CD4-positive, CD25-positive, alpha-beta regulatory T cell (primary cell): ENCODE measurements around the gene MAST3. TPM values are rescaled to one million over a fixed set of nuclear protein-coding genes. Genes with fewer than 3 reads are reported as not detected.
A peak's percentile ranks its signal among the peaks of the same experiment; 100 is the strongest.

ENCODE experiments used
- ATAC-seq, 2 donors: fragments of 150-1000 bp; cut with Tn5 transposase; one replicate each; pipeline ENCODE4 v1.10.0; 2021; ENCODE audit warnings: low read depth in 2 of 2, moderate number of reproducible peaks in 2 of 2, moderate library complexity in 1 of 2
- DNase-seq, 3 donors: peaks; one replicate each; pipeline versions ENCODE4 v3.0.0 to v3.0.0-alpha.2; 2012 to 2022; ENCODE audit warnings: mixed read lengths in 1 of 3
- H3K27ac ChIP-seq: one replicate; pipeline ENCODE4 v1.7.0; 2013; ENCODE audit warnings: mild to moderate bottlenecking, low read length; ENCODE audit not compliant: insufficient read depth, poor library complexity, severe bottlenecking
- H3K27me3 ChIP-seq: one replicate; pipeline ENCODE4 v1.7.0; 2013; ENCODE audit warnings: low read length; ENCODE audit not compliant: control insufficient read depth, insufficient read depth
- H3K36me3 ChIP-seq: one replicate; pipeline ENCODE4 v1.7.0; 2013; ENCODE audit warnings: mild to moderate bottlenecking, low read length, moderate library complexity; ENCODE audit not compliant: control insufficient read depth, insufficient read depth
- H3K4me1 ChIP-seq: 2 replicates; pipeline ENCODE4 v1.7.0; 2013; ENCODE audit warnings: mild to moderate bottlenecking, low read length; ENCODE audit not compliant: insufficient read depth, control insufficient read depth, poor library complexity, severe bottlenecking
- H3K4me3 ChIP-seq: one replicate; pipeline ENCODE4 v1.7.0; 2013; ENCODE audit warnings: low read depth, mild to moderate bottlenecking, low read length, moderate library complexity
- H3K9me3 ChIP-seq, 2 experiments: 1 replicate in 1 of 2; 2 replicates in 1 of 2; pipeline ENCODE4 v1.7.0; 2013; ENCODE audit warnings: low read length in 2 of 2, mild to moderate bottlenecking in 1 of 2, moderate library complexity in 1 of 2; ENCODE audit not compliant: control insufficient read depth in 2 of 2
- H3K27ac Mint-ChIP-seq, 3 donors: one replicate each; pipeline ENCODE4 v1.8.0; 2020 to 2022; ENCODE audit warnings: mild to moderate bottlenecking in 3 of 3, mixed read lengths in 3 of 3, moderate library complexity in 2 of 3
- H3K27me3 Mint-ChIP-seq: one replicate; pipeline ENCODE4 v1.8.0; 2022; ENCODE audit warnings: mild to moderate bottlenecking, mixed read lengths
- H3K36me3 Mint-ChIP-seq: one replicate; pipeline ENCODE4 v1.8.0; 2020; ENCODE audit warnings: mixed read lengths
- H3K4me1 Mint-ChIP-seq, 4 donors: one replicate each; pipeline ENCODE4 v1.8.0; 2020 to 2022; ENCODE audit warnings: mixed read lengths in 4 of 4, mild to moderate bottlenecking in 1 of 4
- H3K4me3 Mint-ChIP-seq, 4 donors: one replicate each; pipeline ENCODE4 v1.8.0; 2020 to 2022; ENCODE audit warnings: mild to moderate bottlenecking in 4 of 4, mixed read lengths in 4 of 4, moderate library complexity in 3 of 4
- H3K9me3 Mint-ChIP-seq, 7 donors: one replicate each; pipeline ENCODE4 v1.8.0; 2020 to 2022; ENCODE audit warnings: mixed read lengths in 7 of 7, mild to moderate bottlenecking in 3 of 7, moderate library complexity in 2 of 7
- polyA plus RNA-seq, 4 donors: library from polyadenylated mRNA; unstranded; fragments of 300-500 nt; fragmentation: Illumina TruSeq; gene quantifications; one replicate each; pipeline ENCODE4 v1.2.3, GENCODE V29; 2021
- total RNA-seq: library from RNA; stranded (reverse); gene quantifications from one replicate; pipeline ENCODE4 v1.2.3, GENCODE V29; 2022

Gene MAST3
- total and polyA plus RNA-seq, 5 donors from 2014 or later = 8.1 to 45.9 (median 8.7) TPM

DNA sequence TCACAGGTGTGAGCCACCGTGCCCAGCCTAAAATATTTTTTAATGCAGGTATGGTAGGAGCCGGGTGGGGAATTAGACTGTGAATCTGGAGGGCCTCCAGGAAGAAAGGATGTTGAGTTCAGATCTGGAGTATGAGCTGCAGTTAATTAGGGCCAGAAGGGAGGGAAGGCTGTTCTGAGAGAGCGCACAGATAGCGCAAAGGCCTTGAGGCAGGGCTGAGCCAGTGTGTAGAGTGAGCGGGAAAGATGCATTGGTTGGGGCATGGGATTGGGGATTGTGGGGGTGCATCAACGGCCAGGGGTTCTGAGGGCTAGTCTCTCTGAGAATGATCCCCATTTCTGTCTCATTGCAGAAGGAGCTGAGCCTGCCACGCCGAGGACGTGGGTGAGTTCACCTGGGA is 9.7 kb downstream of the MAST3 start:
- Histone ChIP-seq H3K4me1 (peaks cover 25% of the 10 kb centered on the region), H3K27me3 (no peaks in the 10 kb centered on the region), H3K4me3 (no peak overlapping the region), H3K36me3 (no peaks in the 10 kb centered on the region), H3K9me3 (no peaks in the 10 kb centered on the region), H3K27ac (no peak overlapping the region)
- Mint-ChIP-seq H3K4me3 (peak overlapping the region in 3 of 4 donors; percentile 46 to 85 (median 77)), H3K4me1 (peaks cover 0 to 33% (median 17%) of the 10 kb centered on the region in 4 donors), H3K27me3 (no peaks in the 10 kb centered on the region), H3K27ac (no peak overlapping the region), H3K9me3 (no peaks in the 10 kb centered on the region), H3K36me3 (peaks cover 3% of the 10 kb centered on the region)
- no peak for DNase-seq
- no peak for ATAC-seq

DNA sequence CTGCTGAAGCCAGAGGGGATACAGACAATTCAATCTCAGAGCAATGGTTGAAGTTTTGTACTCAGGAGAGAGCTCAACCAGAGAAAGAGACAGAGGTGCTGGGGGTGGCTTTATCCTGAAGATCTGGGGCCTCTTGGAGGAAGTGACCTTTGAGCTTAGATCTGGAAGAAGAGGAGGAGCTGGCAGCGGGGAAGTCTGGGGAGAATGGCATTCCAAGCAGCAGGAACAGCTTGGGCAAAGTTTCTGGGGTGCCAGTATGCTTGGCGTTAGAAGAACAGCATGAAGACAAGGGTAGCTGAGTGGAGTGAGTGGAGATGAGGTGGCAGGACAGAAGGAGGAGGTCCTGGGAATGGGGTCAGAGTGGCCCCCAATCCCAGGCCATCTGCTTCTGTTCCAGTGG is 11.3 kb downstream of the MAST3 start:
- no peaks in the 10 kb centered on the region for H3K9me3 ChIP-seq
- H3K36me3 Mint-ChIP-seq = peaks cover 3% of the 10 kb centered on the region
- peak overlapping the region; percentile 55 for H3K27ac ChIP-seq

DNA sequence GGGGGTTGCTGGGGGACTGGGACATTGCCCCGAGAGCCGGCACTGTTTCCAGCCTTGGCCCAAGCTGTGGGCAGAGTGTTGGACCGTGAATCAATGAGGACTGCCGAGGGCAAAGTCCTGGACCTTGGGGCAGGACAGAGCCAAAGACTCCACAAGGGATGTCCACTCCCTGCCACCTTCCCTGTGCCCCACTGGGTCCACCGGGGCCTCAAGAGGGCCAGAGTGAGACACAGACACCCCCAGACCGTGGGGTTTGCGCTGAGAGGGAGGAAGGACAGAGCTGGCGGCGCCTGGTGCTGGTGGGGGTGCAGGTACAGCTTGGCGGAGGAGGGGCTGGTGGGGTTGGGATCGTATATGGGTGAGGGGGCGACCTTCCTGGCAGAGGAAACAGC is 11.8 kb downstream of the MAST3 start:
- H3K4me3 ChIP-seq = no peak overlapping the region
- H3K4me1 Mint-ChIP-seq = peaks cover 0 to 36% (median 20%) of the 10 kb centered on the region in 4 donors
- ATAC-seq (no peak), DNase-seq (no peak)
- H3K27ac ChIP-seq = peak overlapping the region; percentile 55
- no peaks in the 10 kb centered on the region for H3K36me3 ChIP-seq
- peak overlapping the region; percentile 85 to 96 (median 86) for H3K4me3 Mint-ChIP-seq
- no peaks in the 10 kb centered on the region for H3K27me3 ChIP-seq
- no peaks in the 10 kb centered on the region for H3K9me3 ChIP-seq
- no peaks in the 10 kb centered on the region for H3K27me3 Mint-ChIP-seq
- peaks cover 24% of the 10 kb centered on the region for H3K4me1 ChIP-seq
- no peaks in the 10 kb centered on the region for H3K9me3 Mint-ChIP-seq
- peak overlapping the region; percentile 76 to 98 (median 93) for H3K27ac Mint-ChIP-seq
- H3K36me3 Mint-ChIP-seq = peaks cover 3% of the 10 kb centered on the region

More for the DNA sequence above, 11.3 kb downstream of the MAST3 start:
- Histone ChIP-seq H3K4me3 (no peak overlapping the region), H3K4me1 (peaks cover 28% of the 10 kb centered on the region), H3K36me3 (no peaks in the 10 kb centered on the region), H3K27me3 (no peaks in the 10 kb centered on the region)
- Mint-ChIP-seq H3K4me3 (peak overlapping the region; percentile 85 to 96 (median 86)), H3K9me3 (no peaks in the 10 kb centered on the region), H3K4me1 (peaks cover 0 to 36% (median 21%) of the 10 kb centered on the region in 4 donors), H3K27ac (peak overlapping the region; percentile 76 to 98 (median 93)), H3K27me3 (no peaks in the 10 kb centered on the region)
- ATAC-seq (no peak), DNase-seq (no peak)

DNA sequence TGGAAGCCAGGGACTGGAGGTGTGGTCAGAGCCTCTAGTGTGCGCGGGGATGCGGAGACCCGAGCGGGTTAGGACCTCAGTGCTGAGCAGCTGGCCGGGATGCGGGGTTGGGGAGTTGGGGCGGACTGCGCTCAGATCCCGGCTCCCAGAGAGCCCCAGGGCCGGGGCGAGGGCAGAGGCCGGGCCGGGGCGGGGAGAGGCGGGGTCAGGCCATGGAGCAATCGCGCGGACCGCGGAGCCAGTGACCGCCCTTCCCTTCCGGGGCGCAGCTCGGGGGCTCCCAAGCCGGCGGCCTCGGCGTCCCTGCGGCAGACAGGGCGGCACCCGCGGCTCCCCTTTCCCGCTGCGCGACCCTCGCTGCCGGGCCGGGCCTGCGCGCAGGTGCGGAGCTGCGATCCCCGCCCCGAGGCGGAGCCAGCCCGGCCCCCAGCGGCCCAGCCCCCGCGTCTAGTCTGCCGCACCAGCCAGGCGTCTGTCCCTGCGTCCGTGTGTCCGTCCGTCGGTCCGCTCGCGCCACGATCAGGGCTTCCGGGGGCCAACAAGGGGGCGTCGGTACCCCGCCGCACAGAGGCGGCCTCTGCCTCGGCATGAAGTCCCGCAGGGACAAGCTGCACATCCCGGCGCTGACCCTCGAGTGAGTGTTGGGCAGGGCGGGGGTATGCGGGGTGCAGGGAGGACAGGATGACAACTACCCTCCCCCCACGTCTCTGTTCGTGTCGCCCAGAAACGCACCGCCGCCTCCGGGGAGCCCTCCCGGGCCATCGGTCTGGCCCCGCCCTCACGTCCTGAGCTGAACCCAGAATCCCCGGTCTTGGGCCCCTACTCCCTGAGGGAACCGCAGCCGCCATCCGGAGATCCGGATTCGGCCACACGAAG is 12.4 kb downstream of the MAST3 start:
- H3K36me3 Mint-ChIP-seq = peaks cover 3% of the 10 kb centered on the region
- H3K4me3 ChIP-seq = no peak overlapping the region

DNA sequence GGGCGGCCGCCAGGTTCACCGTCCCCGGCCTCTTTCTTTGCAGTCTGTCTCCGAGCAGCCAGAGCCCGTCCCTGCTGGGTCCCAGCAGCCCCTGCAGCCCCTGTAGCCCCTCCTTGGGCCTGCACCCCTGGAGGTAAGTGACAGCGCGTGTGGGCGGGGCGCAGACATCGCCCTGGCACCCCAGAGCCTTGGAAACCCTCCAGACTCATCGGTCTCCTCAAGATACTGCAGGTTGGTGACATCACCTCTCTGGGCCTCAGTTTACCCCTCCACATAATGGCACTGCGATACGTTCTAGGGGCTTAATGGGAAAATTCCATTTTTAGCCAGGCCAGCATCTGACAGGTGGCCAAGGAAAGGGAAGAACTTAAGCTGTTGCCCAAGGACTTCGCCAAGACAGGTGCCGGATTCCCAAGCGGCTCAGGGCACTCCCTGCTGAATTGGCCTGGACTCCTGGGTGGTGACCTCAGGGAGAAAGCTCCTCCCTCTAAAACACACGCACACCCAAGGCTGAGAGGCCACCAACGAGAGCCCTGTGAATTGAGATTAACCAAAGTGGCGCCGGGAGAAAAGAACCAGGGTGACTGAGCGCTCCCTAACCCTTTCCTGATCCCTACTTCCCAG is 13.1 kb downstream of the MAST3 start:
- peaks cover 18% of the 10 kb centered on the region for H3K4me1 ChIP-seq
- Mint-ChIP-seq H3K27ac (no peak overlapping the region), H3K4me1 (peaks cover 0 to 31% (median 16%) of the 10 kb centered on the region in 4 donors), H3K27me3 (no peaks in the 10 kb centered on the region), H3K9me3 (no peaks in the 10 kb centered on the region), H3K4me3 (peak overlapping the region; percentile 49 to 82 (median 70)), H3K36me3 (peaks cover 3% of the 10 kb centered on the region)
- no peaks in the 10 kb centered on the region for H3K27me3 ChIP-seq
- H3K27ac ChIP-seq = no peak overlapping the region
- no peaks in the 10 kb centered on the region for H3K9me3 ChIP-seq
- no peaks in the 10 kb centered on the region for H3K36me3 ChIP-seq
- no peak for DNase-seq
- ATAC-seq = no peak
- no peak overlapping the region for H3K4me3 ChIP-seq

More for the DNA sequence above, 12.4 kb downstream of the MAST3 start:
- peak overlapping the region; percentile 85 to 96 (median 86) for H3K4me3 Mint-ChIP-seq
- H3K27me3 Mint-ChIP-seq = no peaks in the 10 kb centered on the region
- no peaks in the 10 kb centered on the region for H3K9me3 Mint-ChIP-seq
- H3K4me1 ChIP-seq = peaks cover 18% of the 10 kb centered on the region
- no peaks in the 10 kb centered on the region for H3K27me3 ChIP-seq
- peak overlapping the region; percentile 55 for H3K27ac ChIP-seq
- DNase-seq = peak; percentile 34 to 44 (median 42)
- H3K9me3 ChIP-seq = no peaks in the 10 kb centered on the region
- H3K36me3 ChIP-seq = no peaks in the 10 kb centered on the region
- H3K4me1 Mint-ChIP-seq = peaks cover 0 to 32% (median 16%) of the 10 kb centered on the region in 4 donors
- ATAC-seq = peak; percentile 61 to 67
- H3K27ac Mint-ChIP-seq = peak overlapping the region in 1 of 3 donors; percentile 93

DNA sequence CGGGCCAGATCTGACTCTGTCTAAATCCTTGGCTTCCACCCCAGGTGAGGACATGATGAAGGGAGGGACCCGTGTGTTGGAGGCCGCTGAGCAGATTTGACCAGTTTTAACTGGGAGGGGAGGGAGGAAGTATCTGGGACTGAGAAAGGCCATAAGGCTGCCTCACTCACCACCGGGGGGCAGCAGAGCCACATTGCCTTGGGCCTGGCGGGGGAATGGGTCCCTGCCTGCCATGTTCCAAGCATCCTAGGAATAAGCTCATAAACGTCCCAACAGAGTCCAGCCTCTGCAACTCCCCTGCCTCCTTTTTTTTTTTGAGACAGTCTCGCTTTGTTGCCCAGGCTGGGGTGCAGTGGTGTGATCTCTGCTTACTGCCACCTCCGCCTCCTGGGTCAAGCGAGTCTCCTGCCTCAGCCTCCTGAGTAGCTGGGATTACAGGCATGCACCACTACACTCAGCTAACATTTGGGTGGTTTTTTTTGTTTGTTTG is 15.5 kb downstream of the MAST3 start:
- Histone ChIP-seq H3K27me3 (no peaks in the 10 kb centered on the region), H3K36me3 (no peaks in the 10 kb centered on the region), H3K9me3 (no peaks in the 10 kb centered on the region), H3K4me3 (no peak overlapping the region), H3K27ac (no peak overlapping the region), H3K4me1 (peaks cover 26% of the 10 kb centered on the region)
- peak overlapping the region in 3 of 4 donors; percentile 46 to 84 (median 71) for H3K4me3 Mint-ChIP-seq
- H3K27me3 Mint-ChIP-seq = no peaks in the 10 kb centered on the region
- H3K9me3 Mint-ChIP-seq = no peaks in the 10 kb centered on the region
- H3K4me1 Mint-ChIP-seq = peaks cover 0 to 36% (median 21%) of the 10 kb centered on the region in 4 donors
- peak in 1 of 2 donors; percentile 38 for ATAC-seq
- H3K36me3 Mint-ChIP-seq = no peaks in the 10 kb centered on the region
- peak overlapping the region in 2 of 3 donors; percentile 55 to 67 for H3K27ac Mint-ChIP-seq
- peak; percentile 54 to 73 (median 55) for DNase-seq

DNA sequence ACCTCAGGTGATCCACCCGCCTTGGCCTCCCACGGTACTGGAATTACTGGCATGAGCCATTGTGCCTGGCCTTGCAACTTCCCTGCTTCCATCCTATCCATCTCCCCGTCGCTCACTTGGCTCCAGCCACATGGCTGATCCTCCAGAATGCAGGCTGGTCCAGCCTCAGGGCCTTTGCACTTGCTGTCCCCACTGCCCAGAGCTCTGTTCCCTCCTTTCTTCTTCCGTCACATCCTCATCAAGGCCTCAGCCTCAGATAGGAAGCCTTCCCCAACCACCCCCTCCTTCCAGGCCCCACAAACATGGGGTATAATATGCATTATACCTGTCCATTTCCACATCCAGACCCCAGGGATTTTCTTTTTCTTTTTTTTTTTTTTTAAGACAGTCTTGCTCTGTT is 16.2 kb downstream of the MAST3 start:
- DNase-seq (no peak), ATAC-seq (no peak)
- Histone ChIP-seq H3K4me3 (no peak overlapping the region), H3K4me1 (peaks cover 32% of the 10 kb centered on the region), H3K27ac (no peak overlapping the region), H3K27me3 (no peaks in the 10 kb centered on the region), H3K36me3 (no peaks in the 10 kb centered on the region), H3K9me3 (no peaks in the 10 kb centered on the region)
- Mint-ChIP-seq H3K4me3 (no peak overlapping the region), H3K27me3 (no peaks in the 10 kb centered on the region), H3K4me1 (peaks cover 0 to 36% (median 18%) of the 10 kb centered on the region in 4 donors), H3K9me3 (no peaks in the 10 kb centered on the region), H3K27ac (no peak overlapping the region), H3K36me3 (no peaks in the 10 kb centered on the region)
